HG03439 (cell line): Measurements from ENCODE around the gene NFIB.

ENCODE experiments used
- ATAC-seq: cut with Tn5 transposase; IDR thresholded peaks from one replicate; pipeline ENCODE4 v1.9.1; 2021; ENCODE audit warnings: mild to moderate bottlenecking, moderate library complexity; ENCODE audit not compliant: unreplicated experiment

The NFIB gene

GRCh38 chr9:14307989-14308852 is 5.7 kb downstream of the NFIB start:
- ATAC-seq: no peak

- no peak for ATAC-seq
Observed at GRCh38 chr9:14306672-14307660, 7.0 kb downstream of the NFIB start.

DNA sequence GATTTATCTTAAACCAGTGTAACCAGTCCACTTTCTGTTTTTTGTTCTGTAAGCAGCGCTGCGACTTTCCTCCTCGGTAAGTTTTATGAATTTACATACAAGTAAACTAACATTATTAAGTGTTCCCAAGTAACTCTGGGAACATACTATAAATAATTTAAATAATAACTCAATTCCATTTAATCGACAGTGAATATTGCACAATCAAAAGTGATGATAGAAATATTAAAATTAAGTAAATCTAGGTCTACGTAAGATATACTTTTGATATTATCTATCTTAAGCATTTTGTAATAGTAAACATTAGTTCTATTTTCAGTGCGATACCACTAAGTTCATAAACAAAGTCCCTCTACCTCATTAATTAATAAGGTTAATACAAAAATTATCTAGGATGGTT is 7.8 kb downstream of the NFIB start:
- no peak for ATAC-seq

GRCh38 chr9:14304259-14304658 is 9.7 kb downstream of the NFIB start:
- no peak for ATAC-seq

GRCh38 chr9:14303521-14303920 is 10.4 kb downstream of the NFIB start:
- no peak for ATAC-seq

GRCh38 chr9:14303100-14303499 is 10.8 kb downstream of the NFIB start:
- no peak for ATAC-seq

- ATAC-seq: no peak
Observed at GRCh38 chr9:14302405-14302804, 11.5 kb downstream of the NFIB start.

DNA sequence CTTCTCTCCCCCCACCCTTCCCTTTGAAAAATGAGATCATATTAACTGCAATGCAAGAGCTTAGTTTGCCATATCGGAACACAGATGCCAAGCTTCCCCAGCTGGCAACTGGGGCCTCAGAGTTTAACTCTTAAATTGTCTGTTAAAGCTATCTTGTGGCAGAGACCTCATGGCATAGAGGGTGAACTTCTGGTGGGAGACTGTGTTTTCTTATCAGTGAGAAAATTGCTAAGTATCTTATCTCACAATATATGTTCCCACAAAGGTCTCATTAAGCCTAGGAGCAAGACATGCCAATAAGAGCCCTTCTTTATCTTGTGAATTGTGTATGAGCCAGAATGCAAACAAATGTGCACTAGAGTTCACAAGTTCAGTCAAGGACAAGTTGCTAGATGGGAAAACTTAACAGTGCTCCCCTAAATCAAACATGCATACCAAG is 12.3 kb downstream of the NFIB start:
- ATAC-seq: no peak

DNA sequence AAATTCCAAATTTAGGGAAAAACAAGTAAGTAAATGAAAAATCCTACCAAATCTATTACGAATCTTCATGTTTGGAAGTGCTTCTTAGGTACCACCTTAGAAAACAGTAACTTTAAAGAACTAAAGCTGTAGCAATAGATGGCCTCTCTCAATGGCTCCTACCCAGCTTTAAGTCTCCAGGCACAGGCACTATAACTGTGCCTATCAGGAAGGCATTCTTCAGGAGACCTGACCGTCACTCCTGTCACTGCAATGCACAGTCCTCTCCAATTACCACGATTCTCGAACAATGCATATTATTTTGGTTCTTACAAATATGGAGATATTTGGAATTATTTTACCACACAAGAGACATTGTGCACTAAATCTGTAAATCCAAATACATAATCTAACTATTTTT is 12.9 kb downstream of the NFIB start:
- no peak for ATAC-seq

- ATAC-seq: no peak
Observed at GRCh38 chr9:14300588-14300987, 13.4 kb downstream of the NFIB start.

DNA sequence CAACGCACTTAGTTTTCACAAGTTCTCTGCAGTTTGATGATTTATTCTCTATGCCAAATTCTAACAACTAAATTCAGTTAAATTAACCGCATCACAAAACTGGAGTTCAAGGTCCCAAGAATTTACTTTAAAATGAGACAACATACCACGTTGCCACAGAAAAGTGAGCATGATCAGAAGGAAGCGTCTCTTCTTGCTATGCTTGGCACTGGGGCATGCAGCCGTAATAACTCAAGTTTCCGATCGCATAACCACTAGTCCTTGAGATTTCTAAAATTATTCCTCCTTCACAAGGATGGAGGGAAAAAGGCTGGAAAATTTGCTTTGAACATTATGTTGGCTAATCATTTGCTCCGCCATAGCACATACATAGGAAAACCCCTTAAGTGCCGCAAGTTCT is 13.9 kb downstream of the NFIB start:
- no peak for ATAC-seq

DNA sequence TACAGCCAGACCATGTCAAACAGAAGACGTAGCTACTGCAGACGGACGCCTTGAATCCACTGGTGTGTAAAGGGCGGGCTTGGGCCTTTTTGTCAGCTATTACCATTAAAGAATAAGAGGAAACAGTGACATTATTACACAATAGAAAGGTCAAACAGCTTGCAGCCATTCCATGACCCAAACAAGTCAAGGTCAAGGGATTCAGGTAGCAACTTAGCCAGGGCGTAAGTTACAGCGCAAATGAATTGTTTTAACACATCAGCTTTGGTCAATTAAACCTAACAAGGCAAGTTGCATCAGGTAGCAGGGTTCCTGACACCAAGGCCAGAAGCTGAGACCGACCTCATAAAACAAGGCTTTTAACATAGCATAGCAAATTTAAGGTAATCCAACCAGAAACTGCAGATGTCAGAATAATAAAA is 15.3 kb downstream of the NFIB start:
- ATAC-seq: no peak

- ATAC-seq: no peak
Observed at GRCh38 chr9:14296495-14297113, 17.3 kb downstream of the NFIB start.

- ATAC-seq: no peak
Observed at GRCh38 chr9:14294659-14295058, 19.3 kb downstream of the NFIB start.

GRCh38 chr9:14293801-14294200 is 20.1 kb downstream of the NFIB start:
- no peak for ATAC-seq

GRCh38 chr9:14292181-14292739 is 21.7 kb downstream of the NFIB start:
- no peak for ATAC-seq

DNA sequence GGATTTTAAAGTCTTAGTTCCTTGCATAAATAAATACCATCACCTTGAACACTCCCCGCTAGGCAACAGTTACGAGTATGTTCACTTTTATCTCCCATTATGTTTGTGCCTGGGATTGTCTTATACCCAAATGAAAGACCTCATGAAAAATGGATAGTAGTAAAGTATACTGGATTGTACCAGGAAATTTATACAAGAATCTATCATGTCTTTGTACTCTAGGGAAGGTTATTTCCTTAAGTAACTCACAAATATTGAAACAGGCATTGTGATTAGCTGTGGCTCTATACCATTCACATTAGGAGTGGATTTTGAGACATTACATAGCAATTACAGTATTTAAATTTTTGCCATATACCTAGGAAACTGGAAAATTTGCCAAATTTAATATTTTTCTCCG is 24.0 kb downstream of the NFIB start:
- no peak for ATAC-seq

DNA sequence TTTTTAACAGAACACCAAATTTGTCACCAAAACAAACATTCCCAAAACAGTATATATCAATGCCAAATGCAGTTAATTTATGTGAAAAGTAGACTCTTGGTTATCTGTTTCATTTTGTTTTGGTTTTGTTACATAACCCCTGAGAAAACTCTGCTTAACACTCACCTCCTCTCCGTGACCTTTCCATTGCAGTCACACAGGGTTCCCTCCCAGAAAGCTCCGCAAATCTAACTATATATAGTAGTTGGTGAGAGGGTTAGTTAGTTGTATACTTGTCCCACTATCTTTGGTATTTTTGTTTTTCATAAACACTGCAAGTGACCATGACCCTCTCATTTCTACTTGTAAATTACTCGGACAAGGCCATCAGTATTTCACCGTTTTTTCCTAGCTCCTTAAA is 25.5 kb downstream of the NFIB start:
- ATAC-seq: no peak

DNA sequence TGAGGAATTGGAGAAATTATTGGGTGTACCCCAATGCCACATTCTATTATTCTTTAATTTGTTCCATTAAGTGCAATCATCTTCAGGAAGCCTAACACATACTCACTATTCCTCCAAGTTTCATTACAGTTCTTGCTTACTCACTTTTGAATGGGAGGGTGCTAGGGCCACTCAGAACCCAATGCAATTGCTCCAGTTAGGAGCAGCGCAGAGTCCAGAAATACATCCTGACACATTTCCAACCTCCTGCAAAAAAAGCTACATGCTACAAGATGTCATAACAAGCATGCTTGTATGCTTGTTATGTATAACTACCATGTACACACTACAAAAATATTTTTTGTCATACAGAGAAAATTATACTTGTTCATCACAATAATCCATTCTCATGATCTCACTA is 27.8 kb downstream of the NFIB start:
- ATAC-seq: no peak

DNA sequence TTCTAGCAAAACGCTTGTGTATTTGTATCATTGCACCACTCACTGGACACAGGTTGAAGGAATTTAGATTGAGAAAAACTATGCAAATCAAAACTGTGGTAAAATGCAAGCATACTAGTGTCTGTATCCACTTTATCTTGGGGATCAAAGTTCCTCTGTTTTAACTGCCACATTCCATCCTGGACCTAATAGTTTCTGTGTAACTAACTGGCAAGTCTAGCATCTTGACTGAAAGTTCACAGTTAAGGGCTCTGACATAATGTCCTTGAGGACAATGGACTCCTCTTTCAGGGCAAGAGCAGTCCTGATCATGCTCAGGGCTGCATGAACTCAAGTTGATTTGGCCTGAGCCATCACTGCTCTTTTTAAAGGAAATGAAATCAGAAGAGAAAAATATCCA is 30.7 kb downstream of the NFIB start:
- no peak for ATAC-seq

DNA sequence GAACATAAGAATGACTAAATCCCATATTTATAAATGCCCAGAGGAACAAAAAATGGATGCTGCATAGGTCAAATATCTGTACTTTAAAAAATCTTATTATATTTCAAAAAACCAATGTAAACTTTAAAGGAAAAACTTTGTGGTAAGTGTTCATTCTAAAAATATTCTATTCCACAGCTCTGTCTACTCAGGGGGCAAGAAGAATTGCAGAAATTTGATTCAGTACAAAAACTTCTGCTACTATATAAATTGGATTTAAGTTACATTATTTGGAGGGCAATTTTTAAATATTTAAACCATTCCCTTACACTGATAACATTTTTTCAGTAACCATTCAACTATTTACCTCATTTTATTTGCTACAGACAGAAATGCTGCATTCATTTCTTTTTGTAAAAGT is 32.1 kb downstream of the NFIB start:
- ATAC-seq: no peak
